HG02571 (cell line): ENCODE measurements around the gene CDK11A.
A peak's percentile ranks its signal among the peaks of the same experiment; 100 is the strongest.

Source experiments
- ATAC-seq: cut with Tn5 transposase; IDR thresholded peaks from one replicate; pipeline ENCODE4 v1.9.1; 2021; ENCODE audit warnings: mild to moderate bottlenecking, moderate library complexity; ENCODE audit not compliant: unreplicated experiment

CDK11A gene

DNA sequence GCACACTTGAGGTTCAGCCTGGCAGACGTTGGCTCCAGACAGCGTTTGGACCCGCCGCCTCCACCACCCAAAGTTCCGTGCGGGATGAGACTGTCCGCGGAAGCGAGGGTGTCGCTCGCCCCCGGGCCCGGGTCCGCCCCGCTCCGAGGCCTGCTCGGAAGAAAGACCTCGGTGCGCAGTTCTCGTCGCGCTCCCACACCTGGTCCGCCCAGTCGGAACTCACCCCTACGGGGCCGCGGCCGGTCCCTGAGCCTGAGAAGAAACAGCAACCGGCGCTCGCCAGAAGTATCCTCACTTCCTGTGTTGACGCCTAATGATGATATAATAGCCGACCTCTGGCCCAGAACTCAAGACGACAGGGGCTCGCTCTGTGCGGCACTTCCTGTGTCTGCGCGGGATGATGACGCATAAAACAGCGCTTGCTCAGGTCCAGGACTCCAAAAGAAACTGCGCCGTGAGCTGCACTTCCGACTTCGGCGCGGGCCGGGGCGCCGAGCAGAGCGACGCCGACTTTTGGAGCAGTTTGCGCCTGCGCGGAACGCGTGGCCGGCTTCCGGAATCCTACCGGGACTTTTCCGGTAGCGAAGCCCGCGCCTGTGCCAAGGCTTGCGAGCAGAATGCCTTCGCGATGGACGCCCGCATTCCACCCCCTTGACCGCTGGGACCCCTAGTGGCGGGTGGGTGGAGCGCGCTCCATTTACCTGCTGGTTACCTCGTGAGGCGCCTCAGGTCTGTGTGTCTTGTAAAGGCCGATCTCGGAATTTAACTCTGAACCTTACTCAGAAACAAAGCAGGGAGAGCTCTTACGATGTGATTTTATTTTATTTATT lies at the start of gene CDK11A:
TSS of gene CDK11A (minus strand) at position 323 of the 830 bp plus-strand sequence. CDS start 1,539 bp downstream, outside the sequence.
- ATAC-seq: peak; percentile 94

DNA sequence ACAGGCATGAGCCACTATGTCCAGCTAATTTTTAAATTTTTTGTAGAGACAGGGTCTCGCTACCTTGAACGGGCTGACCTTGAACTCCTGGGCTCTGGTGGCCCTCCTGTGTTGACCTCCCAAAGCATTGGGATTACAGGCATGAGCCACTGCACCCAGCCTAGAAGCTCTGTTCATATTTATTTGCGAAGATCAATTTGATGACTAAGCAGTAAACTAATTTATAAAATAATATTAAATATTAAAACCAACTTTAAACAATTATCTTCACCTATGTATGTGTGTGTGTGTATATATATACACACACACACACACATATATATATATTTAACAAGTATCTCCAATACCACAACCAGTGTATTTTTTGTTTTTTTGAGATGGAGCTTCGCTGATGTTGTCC lies 49.7 kb upstream of the CDK11A start:
- no peak for ATAC-seq

DNA sequence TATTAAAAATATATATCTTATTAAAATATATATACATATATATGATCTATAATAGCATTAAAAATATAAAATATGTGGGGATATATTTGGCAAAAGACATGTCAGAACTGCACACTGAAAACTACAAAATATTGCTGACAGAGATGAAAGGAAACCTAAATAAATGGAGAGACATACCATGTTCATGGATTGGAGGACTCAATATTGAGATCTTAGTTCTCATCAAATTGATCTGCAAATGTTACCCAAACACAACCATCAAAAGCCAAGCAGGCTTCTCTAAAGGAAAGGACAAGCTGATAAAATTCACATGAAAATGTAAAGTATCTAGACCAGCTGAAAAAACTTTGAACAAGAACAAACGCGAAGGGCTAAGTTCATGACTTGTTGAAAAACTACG lies 46.9 kb upstream of the CDK11A start:
- no peak for ATAC-seq

DNA sequence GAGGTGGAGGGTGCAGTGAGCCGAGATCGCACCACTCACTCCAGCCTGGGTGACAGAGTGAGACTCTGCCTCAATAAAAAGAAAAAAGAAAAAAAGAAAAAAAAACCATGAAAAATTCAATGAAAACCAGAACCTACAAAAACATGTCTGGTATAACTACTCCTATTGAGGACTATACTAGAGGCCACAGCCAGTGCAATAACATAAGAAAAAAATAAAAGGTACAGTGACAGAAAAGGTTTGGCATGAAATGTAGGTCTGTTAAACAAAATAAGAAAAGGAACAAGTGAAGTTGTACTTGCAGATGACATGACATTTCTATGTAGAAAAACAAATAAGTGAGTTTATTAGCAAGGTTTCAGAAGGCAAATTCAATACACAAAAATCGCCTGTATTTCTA lies 45.9 kb upstream of the CDK11A start:
- ATAC-seq: no peak

DNA sequence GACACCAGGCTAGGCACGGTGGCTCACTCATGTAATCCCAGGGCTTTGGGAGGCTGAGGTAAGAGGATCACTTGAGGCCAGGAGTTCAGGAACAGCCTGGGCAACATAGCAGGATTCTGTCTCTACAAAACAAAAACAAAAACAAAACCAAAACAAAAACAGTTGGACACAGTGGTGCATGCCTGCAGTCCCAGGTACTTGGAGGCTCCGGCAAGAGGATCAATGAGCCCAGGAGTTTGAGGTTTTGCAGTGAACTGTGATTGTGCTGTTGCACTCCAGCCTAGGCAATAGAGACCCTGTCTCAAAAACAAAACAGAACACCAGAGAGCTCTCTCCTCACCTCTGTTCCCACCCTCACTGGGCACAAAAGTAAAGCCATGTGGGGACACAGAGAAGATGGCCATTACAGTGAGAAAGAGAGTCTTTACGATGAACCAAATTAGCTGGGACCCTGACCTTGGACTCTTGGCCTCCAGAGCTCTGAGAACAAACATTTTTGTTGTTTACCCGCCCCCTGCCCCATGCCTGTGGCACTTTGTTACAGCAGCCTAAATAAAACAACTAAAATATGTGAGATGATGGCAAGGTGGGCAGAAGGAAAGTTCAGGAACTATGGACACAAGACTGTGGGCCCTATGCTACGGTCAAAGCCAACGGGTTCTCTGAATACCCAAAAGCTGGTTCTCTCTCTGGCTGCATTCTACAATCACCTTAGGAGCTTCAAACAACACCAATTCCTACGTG lies 44.3 kb upstream of the CDK11A start:
- no peak for ATAC-seq

DNA sequence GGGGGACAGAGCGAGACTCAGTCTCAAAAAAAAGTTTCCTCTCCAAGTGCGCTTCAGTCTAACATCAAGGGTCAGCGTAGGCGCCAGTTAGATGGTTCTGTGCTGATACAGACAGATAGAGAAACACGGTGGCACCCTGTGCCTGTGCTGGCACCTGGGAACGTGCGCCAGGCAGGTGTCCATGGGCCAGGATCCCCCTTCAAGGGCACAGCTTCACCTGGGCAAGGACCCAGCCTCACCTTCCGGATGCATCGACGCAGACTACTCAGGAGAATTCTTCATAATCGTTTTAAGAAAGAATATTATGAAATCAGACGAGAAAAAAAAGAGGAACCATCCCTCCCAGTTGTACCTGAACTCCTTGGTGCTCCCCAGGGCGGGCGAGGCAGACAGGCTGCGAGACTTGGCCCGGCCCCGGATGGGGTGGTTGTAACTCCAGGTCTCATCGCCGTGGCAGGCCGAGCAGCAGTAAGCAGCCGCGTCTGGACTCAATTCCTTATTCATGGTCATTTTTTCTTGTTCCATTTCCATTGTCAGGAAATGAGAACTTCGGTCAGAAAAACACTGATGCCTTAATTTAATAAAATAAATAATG lies 40.8 kb upstream of the CDK11A start:
- ATAC-seq: no peak

DNA sequence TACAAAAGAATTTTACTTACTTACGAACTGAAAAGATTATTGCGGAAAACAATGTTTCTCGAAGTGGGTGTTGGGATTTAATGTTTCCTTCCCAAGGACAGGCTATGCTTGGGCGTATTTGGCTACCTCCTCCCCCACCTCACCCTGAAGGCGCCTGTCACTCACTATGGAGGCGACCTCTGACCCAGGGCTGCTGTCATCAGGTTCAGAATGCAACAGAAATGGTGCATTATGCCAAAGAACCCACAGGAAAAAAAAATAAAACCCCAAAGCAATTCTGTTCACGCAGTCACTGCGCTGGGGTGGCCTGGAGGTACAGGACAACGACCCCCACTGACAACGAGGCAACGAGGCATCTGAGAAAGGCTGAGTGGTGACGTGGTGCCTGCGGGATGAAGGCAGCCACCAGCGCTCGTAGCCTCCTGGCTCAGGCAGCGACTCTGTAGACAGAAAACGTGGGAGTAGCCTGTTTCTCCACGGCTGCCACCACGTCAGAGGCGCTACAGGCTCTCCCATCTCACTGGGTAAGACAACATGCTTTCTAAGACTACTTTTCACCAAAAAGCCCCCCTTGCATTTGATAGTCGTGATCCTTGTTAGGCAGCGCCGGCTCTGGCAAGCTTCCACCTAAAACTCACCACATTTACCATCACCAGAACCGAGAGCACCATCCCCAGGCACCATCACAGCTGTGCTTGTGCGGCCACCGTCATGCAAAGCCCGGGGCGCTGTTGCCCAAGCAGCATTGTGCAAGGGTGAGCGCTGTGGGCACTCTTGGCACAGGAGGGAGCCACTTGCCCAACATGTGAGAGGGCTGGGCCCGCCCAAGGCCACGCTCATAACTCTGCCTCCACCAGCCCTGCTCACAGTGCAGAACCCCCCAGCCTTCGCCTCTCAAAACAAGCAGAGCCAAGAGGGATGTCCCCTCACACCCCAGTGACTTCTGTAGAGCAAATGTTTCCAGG lies 39.8 kb upstream of the CDK11A start:
- ATAC-seq: no peak

DNA sequence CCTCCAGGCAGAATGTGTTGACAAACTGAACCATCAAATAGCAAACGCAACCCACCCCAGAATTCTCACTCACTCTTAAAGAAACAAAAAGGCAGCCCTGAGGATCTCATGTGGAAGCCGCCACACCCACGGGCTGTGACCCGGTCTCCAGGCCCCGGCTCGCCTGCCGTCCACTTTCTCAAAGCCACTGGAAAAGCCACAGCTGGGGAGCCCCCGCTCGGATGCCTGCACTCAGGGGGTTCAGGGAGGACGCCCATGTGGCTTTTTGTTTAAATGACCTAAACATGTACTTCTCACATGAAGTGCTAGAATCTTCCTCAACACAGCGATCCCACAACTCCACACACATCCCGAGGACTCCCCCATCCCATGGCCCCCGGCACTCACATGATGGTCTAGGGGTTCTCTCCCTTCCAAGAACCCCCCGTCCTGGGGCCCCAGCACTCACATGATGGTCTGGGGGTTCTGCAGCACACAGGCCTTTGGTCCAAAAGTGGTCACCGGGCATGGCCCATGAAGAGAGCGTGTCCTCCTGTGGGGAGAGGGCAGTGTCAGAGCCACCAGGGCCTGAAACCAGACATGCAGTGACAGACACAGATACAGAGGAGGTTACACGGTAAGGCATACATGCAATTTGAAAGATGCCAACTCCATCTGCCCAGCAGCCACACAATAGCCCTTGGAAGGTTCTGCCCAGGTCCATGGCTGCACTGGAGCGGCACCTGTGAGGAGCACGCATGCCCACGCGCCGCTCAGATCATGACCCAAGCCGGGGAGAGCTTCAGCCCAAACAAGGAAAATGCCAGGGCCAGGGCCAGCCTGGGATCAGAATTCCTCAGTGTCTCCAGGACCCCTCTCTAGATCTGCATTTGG lies 37.6 kb upstream of the CDK11A start:
- no peak for ATAC-seq

DNA sequence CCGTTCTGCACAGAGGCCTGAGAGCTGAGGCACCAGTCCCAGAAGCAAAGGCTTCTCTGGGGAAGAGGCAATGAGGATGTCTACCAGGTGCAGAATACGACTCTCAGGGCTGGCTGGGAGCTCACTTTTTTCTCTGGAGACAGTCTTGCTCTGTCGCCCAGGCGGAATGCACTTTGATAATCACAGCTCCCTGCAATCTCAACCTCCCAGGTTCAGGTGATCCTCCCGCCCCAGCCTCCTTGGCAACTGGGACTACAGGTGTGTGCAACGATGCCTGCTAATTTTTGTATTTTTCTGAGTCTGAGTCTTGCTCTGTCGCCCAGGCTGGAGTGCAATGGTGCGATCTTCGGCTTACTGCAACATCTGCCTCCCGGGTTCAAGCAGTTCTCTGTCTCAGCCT lies 36.6 kb upstream of the CDK11A start:
- no peak for ATAC-seq

DNA sequence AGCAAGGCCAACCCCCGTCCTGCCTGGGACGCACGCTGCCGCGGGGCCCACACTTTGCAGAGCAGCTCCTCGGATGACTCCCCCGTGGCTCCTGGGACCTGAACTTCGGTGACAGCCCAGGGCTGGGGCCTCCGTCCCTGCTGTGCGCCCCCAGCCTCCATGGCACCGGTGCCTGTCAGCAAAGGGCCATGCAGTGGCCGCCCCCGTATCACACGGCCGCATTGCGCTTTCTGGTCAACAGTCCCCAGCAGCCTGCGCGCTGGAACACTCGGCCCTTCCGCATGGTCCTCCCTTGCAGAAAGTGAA lies 36.1 kb upstream of the CDK11A start:
- ATAC-seq: no peak

DNA sequence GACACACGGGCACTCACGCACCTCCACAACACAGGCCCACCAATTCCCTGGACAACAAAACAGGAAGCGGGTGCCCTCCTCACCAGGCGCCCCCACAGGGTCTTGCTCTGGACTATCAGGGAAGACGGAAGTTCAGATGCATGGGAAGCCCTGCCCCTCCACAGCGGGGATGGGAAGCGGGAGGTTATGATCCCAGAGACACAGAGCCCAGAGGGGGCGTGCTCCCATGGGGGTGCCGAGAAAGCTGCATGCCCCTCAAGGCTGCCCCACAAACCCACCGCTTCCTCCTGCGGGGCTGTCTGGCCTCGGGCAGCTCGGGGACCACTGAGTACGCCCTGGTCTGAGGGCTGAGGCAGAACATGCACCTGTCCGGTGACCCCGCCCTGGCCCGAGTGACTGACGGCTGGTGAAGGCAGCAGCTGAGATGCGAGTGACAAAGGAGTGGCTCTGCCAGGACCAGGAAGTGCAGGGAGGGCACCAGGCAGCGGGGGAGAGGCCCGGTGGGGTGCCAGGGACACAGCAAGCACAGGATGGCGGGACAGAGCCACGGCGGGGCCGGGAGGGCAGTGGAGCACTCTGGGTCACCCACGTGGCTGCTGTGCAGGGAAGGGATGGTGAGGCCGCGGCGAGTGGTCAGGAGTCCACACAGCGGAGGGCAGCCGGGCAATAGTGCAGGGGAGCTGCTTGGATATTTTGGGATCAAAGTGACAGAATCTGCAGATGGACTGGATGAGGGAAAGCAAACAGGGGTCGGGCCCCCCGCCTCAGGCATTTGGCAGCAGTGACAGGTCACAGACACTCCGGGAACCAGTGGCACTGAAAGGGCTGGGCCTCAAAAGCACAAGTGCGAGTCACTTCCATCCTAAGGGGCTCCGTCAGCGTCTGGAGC lies 35.5 kb upstream of the CDK11A start:
- no peak for ATAC-seq

DNA sequence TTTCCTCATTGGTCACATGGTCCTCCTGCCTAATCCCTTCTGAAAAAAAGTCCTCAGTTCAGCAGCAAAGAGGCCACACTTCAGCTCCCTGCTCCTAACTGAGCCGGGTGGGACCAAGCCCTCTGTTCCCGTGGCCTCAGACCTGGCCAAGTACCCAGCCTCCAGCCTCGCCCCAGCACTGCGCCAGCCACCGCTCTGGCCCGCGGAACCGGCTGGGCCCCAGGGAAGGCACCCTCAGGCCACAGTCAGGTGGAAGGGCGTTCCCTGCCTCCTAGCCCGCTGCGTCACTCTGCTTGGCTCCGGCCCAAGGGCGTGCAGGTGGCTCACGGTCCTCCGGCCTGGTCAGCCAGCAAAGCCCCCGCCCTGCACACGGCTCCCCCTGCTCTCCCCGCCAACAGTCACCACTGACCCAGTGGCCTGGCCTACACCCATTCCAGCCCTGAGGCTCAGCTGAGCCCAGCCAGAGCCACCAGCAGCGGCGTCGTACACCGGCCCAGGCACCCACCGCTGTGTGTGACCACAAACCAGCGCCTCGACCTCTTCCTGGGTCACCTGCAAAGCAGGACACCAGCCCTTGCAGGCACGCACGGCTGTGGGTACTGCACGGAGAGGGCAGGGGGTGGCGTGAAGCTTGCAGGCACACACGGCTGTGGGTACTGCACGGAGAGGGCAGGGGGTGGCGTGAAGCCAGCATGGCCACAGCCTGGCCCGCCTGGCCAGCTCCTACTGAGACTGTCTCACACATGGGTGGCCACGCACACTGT lies 34.7 kb upstream of the CDK11A start:
- no peak for ATAC-seq

DNA sequence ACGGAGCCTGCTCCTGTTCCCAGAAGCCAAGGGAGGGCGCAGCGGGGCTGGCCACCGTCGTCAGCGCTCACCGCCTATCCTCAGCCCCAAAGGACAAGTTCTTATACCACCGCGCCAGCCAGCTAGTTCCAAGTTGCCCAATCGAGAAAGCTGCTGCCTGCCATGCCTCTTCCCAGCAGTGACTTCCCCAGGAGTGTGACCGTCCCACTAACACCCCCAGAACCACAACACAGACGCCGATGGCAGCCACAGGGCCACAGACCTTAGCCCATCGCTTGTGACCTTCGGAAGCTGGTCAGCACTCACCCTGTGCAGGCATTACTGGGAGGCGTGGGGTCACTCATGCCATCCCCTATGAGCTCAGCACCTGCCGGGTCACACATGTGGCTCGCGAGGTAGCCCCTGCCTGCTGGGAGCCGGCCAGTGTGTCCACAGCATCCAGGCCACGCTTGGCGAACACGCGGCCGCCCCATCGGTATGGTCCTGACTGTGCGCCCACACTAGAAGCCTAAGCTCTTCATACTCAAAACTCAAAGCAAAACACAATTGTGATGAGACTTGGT lies 34.0 kb upstream of the CDK11A start:
- no peak for ATAC-seq

DNA sequence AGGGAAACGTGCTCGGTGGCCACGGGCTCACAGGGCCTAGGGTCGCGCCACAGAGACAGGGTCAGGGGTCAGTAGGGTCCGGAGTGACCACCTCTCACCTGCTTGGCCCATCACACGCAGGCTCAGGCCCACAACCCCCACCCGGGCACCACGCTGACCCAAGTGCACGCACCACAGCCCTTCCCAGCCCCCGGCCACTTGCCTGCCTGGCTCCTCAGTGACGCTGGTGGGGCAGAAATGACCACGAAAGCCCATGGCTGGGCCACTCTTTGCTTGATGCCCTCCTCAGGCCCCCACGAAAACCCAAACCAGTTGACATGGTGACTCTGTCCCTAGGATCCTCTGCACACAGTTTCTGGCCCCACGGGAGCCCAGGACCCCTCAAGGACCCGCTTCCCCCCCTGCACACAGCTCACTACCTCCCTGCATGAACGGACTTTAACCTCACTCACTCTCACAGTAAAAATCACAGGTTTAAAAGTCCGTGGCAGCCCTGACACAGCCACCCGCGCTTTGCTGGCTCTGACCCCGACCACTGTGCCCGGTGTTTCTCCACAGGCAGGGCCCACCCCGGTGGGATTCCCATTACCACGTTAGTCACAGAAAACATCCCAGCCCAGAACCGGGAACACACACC lies 33.4 kb upstream of the CDK11A start:
- ATAC-seq: no peak

DNA sequence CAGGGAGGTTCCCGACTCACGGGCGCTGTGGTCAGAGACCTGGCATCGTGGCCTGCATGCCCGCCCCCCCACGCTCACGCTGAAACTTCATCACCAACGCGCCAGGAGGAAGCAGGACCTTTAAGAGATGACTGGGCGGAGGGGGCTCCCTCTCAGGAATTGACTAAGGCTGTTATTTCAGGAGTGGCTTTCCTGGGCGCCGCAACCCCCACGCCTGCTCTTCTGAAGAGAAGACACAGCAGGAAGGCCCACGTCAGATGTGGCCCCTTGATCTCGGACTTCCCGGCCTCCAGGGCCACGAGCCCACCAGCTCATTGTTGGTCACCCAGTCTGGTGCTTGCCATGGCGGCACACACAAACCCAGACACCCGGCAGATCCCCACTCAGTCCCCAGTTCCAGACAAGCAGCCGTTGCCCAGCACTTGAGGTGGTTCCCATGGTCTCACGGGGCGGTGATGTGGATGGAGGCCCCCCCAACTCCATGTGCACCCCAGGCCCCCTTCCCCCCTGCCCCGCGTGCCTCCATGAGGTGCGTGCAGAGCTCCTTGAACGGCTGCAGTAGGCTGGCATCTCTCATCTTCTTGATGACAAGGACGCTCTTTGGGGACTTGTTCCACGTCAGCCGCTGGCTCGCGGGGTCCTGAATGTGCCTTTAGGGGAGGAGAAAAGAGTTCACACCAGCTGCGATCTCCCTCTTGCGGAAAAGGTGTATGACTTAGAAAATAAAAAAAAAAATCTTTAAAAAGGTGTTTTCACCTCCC lies 32.7 kb upstream of the CDK11A start:
- ATAC-seq: no peak

DNA sequence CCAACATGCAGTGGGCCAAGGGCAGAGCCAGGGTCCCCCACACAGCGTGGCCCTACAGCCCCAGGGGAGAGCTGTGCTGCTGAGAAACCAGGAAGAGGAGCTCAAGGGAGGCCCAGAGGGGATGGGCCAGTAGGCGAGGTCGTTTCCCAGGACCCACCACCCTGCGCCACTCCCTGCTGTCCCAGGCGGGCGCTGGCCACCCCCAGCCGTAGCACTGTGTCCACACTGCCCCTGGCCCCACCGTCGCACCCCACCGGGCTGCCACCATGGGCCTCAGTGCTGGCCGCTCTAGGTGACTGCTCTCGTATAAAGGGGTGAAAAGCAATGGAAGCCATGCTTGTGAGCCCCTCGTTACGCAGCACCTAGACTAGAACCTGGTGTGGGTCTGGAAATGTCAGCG lies 31.7 kb upstream of the CDK11A start:
- ATAC-seq: no peak

DNA sequence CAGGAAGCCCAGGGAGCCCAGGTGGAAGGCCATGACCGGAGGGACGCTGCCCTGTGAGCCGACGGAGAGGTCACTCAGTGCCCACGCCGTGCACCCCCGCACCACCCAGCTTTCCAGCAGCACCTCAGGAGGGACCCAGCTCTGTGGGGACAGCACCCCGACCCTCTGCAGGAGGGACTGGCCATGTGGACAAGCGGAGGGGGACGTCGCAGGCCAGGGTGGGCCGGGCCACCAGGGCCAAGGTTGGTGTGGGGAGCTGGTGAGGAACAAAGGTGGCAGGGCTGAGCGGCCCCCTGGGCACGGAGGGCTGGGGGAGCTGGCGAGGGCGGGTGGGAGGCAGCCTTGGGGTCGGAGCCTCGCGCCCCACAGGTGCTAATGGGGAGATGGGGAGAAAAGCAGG lies 31.3 kb upstream of the CDK11A start:
- ATAC-seq: no peak
